Stimulated activated CD8-positive, alpha-beta memory T cell treated with anti-CD3 and anti-CD28 coated beads, Interleukin-12 subunit alpha, Interleukin-12 subunit beta, amount 100 ng/mL, for 24 hours (primary cell): ENCODE data around the gene PTPRD.

ENCODE experiments used
- DNase-seq: peaks from one replicate; pipeline ENCODE4 v3.0.0-alpha.2; 2020; ENCODE audit errors: extremely low read depth

The PTPRD gene

GRCh38 chr9:10268531-10269485 lies 344.0 kb downstream of the PTPRD start:
- no peak for DNase-seq

DNA sequence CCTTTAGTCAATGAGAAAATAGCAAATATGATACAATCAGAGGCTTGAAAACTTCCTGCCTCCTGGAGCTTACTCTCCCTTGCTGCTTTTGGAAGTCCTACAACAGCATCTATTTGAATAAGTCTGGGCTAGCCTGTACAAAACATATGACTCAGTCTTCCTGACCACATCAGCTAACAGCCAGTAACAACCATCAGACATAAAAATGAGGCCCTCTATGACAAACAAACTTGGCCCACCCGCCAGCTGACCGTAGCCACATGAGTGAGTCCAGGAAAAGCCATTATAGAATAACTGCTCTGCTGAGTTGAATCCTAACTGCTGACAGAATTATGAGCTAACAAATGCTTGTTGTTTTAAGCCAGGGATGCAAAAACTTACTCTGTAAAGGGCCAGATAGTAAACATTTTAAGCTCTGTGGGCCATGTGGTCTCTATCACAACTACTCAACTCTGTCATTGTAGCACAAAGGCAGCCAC lies 347.6 kb downstream of the PTPRD start:
- DNase-seq, result no peak

- no peak for DNase-seq
Observed at GRCh38 chr9:10260501-10260900, 352.3 kb downstream of the PTPRD start.

DNA sequence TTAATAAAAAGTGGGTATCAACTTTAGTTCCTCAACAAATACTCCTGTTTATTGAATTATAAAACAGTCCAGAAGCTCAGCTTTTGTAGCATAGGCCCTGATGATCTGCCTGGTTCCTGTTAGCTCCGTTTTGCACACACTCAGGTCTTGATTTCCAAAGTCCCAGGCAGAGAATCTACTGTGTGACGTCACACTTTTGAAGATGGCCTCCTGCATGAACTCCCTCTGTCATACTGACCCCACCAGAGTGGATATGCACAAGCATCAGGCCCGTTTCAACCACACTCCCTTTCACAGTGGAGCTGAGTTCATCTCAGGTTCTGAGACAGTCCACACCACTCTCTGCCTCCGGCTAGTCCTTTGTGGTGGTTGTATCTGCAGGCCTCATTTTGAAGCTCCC lies 353.1 kb downstream of the PTPRD start:
- DNase-seq, result no peak

- no peak for DNase-seq
Observed at GRCh38 chr9:10255758-10256157, 357.0 kb downstream of the PTPRD start.

GRCh38 chr9:10254338-10254737 lies 358.5 kb downstream of the PTPRD start:
- no peak for DNase-seq

- no peak for DNase-seq
Observed at GRCh38 chr9:10253341-10253740, 359.5 kb downstream of the PTPRD start.

- no peak for DNase-seq
Observed at GRCh38 chr9:10252174-10252573, 360.6 kb downstream of the PTPRD start.

- DNase-seq, result no peak
Observed at GRCh38 chr9:10251490-10251889, 361.3 kb downstream of the PTPRD start.

- no peak for DNase-seq
Observed at GRCh38 chr9:10250219-10250618, 362.6 kb downstream of the PTPRD start.

GRCh38 chr9:10248890-10249289 lies 363.9 kb downstream of the PTPRD start:
- DNase-seq, result no peak

GRCh38 chr9:10242255-10242654 lies 370.5 kb downstream of the PTPRD start:
- no peak for DNase-seq

GRCh38 chr9:10238087-10238486 lies 374.7 kb downstream of the PTPRD start:
- DNase-seq, result no peak

- DNase-seq, result no peak
Observed at GRCh38 chr9:10237584-10237983, 375.2 kb downstream of the PTPRD start.

DNA sequence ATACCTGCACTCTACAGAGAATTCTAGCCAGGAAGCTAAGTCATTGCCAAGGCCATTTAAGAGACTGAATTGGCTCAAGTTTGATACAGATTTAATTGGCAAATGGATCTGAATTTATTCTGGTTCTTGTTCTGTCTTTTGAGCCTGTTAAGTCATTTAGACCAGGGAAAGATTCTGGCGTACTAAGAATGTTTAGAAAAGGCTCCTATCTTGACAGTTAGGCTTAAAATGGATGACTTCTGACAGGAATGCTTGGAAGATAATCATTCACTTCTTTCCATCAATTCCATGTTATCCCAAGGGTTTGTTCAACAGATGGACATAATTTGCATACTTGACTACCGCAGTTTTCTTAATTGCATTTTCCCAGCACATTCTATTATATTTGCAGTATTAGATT lies 376.6 kb downstream of the PTPRD start:
- DNase-seq, result no peak

DNA sequence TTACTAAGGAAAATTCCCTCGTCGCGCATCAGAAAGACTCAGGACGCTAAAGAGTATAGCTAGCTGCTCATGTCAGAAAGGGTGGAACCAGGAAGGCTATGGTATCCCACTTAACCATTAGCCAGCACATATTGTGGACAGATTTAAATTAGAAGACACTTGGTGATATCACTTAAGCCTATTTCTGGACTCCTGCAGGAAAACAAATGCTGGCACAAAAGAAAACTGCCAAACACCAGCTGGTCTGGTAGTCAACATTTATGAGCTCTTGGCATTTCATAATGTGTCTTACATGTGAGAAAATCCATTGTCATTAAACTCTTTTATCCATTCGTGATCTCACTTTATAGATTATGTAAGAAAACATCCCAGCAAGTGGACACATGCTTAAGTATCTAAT lies 377.4 kb downstream of the PTPRD start:
- no peak for DNase-seq

DNA sequence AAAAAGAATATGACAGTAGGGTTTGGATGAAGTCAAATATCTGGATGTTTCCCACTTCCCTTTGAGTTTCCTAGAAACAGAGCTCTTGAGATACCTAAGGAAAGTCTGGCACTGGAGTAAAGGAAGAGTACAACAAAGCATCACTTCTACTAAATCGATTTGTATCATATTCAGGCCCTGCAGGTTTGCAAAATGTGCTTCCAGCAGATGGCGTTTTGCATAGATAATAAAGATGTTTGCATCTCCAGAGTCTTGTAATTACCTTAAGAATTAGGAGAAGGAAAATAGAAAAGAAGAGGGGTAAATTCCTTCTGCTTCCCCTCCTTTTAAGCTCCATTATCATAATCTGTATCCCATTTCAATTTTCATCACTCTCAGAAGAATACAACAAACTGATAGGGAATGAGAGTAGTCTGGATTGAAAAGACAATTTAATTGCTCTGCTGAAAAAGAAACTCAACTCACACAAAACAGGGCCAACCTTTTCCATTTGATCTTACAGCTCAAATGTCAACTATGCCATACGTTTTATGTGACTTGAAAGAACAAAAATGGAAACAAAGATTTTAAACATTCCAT lies 380.4 kb downstream of the PTPRD start:
- DNase-seq, result no peak

DNA sequence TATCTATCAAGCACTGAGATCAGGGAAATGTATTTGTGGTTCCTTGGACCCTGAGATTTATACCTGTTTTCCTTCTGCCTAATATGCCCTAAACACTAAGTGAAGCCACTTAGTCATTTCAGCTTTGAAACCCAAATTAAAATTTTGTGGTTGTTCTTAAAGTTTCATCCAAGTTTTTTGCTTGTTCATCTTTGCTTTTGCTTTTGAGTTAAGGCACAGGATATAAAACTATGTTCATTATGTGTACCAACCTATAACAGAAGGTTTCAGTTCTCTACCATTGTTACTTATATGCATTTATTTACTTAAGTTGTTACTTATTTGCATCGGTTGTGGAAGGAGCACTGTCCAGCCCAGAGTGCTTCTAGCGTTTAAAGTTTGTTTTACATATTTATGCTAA lies 382.3 kb downstream of the PTPRD start:
- DNase-seq, result no peak

GRCh38 chr9:10228082-10228481 lies 384.7 kb downstream of the PTPRD start:
- DNase-seq, result no peak

- no peak for DNase-seq
Observed at GRCh38 chr9:10226996-10227395, 385.8 kb downstream of the PTPRD start.

GRCh38 chr9:10212702-10213101 lies 400.1 kb downstream of the PTPRD start:
- DNase-seq, result no peak

GRCh38 chr9:10208691-10209069 lies 404.1 kb downstream of the PTPRD start:
- no peak for DNase-seq

DNA sequence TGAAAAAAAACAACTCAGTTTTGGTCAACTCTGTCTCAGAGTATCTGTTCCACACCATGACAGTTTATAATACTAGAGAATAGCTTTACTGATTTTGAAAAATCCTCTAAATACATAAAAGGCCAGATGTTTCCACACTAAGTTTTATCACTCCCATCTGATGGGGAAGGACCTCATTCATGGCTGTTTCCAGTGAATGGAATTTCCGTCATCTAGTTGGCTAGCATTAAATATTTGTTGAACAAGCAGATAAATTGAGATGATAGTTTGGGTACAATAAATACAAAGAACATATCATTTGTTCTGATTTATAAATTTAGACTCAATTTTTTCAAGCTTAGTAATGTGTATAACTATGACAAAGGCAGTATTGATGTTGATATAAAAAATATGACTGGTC lies 408.5 kb downstream of the PTPRD start:
- DNase-seq, result no peak
